Ovary (tissue), 9 donors: ENCODE data around the gene DCTN3. TPM values are rescaled to one million over a fixed set of nuclear protein-coding genes. Genes with fewer than 3 reads are reported as not detected.
A peak's percentile ranks its signal among the peaks of the same experiment; 100 is the strongest.

Experiments used
- DNase-seq, 5 donors: peaks; one replicate each; pipeline ENCODE4 v3.0.0-alpha.2; 2019 to 2020
- H3K27ac ChIP-seq, 2 donors: fragments of 200-600 bp; one replicate each; pipeline versions ENCODE4 v1.5.1 to v1.8.0; 2019 to 2022
- H3K27me3 ChIP-seq: fragments of 200-600 bp; one replicate; pipeline ENCODE4 v1.8.0; 2022
- H3K36me3 ChIP-seq: fragments of 200-600 bp; sonication (generic); one replicate; pipeline ENCODE4 v1.5.1; 2019
- H3K4me1 ChIP-seq: one replicate; pipeline ENCODE4 v1.8.1; 2013; ENCODE audit warnings: mild to moderate bottlenecking, moderate library complexity; ENCODE audit not compliant: insufficient read depth
- H3K4me3 ChIP-seq: fragments of 200-600 bp; sonication (generic); one replicate; pipeline ENCODE4 v1.5.1; 2017
- H3K9me3 ChIP-seq, 2 donors: fragments of 200-600 bp in 1 of 2; sonication (generic) in 1 of 2; one replicate each; pipeline versions ENCODE4 v1.5.1 to v1.8.1; 2013 to 2019; ENCODE audit warnings: mild to moderate bottlenecking in 1 of 2, moderate library complexity in 1 of 2
- CTCF ChIP-seq, 3 donors: fragments of 450-650 bp in 2 of 3; fragments of 200-600 bp in 1 of 3; IDR thresholded peaks; one replicate each; pipeline versions ENCODE4 v1.5.1 to v1.8.0; 2016 to 2022; ENCODE audit warnings: antibody characterized with exemption in 3 of 3, mild to moderate bottlenecking in 1 of 3
- EP300 ChIP-seq: sonication (generic); formaldehyde crosslinking; IDR thresholded peaks from one replicate; pipeline ENCODE4 v1.6.1; 2017; ENCODE audit warnings: antibody characterized with exemption
- POLR2A ChIP-seq: fragments of 450-650 bp; IDR thresholded peaks from one replicate; pipeline ENCODE4 v1.6.1; 2017; ENCODE audit warnings: antibody characterized with exemption, mild to moderate bottlenecking, moderate library complexity
- WGBS, 3 donors: extraction: QIAGEN DNeasy Blood & Tissue Kit in 1 of 3; methylation state at CpG; one replicate each; pipeline versions ENCODE4 v1.1.5 to v1.1.7; 2013 to 2017; 5-methylcytosine and 5-hydroxymethylcytosine counted together
- intact Hi-C, 4 donors: fragments of 100-400 bp; cut with DNase I; formaldehyde crosslinking; loops; one replicate each; pipeline versions ENCODE4 v1.11.0 to v1.15.1; 2022 to 2023
- polyA plus RNA-seq, 2 donors: library from polyadenylated mRNA; stranded (reverse); fragments of 200-250 nt in 1 of 2; fragments of 350-450 nt in 1 of 2; fragmentation: Illumina TruSeq in 1 of 2; extraction: RNeasy Lipid Tissue Mini Kit (QIAGEN cat#74804) in 1 of 2; gene quantifications; one replicate each; pipeline ENCODE4 v1.2.3, GENCODE V29; 2013 to 2014
- total RNA-seq, 7 donors: library from RNA; depleted of rRNA in 2 of 7; stranded (reverse); fragments of >200 nt in 2 of 7; fragmentation: NEBNext Ultra II Directional in 3 of 7; extraction: Animal tissue kit (Norgen Biotek cat#: 25700) in 3 of 7; gene quantifications; one replicate each; pipeline versions ENCODE4 v1.1.0 to v1.2.4, GENCODE V29; 2016 to 2023
- donor health status: DM: no; HTN: no; CAD: no; lungs with moderate emphysema.
- donor health status: DM: no; HTN: no; CAD: no.
- donor health status: Bipolar disorder and iron deficiency.
- donor health status: DM: yes; HTN: yes; CAD: no.
- donor health status: DM: no; HTN: no; CAD: no.
- donor health status: DM: yes; HTN: yes; CAD: no.

DCTN3 gene
- total and polyA plus RNA-seq, 9 donors, result 56.4 to 106 (median 95.3) TPM

- no peak for TF ChIP-seq POLR2A
- TF ChIP-seq EP300, result no peak
- intact Hi-C loops, result no loop called here
- Histone ChIP-seq H3K4me1 (peaks cover 10% of the 10 kb centered on the region), H3K27ac (no peak overlapping the region), H3K36me3 (no peaks in the 10 kb centered on the region), H3K27me3 (no peaks in the 10 kb centered on the region), H3K4me3 (no peak overlapping the region), H3K9me3 (no peaks in the 10 kb centered on the region)
- peak; percentile 43 to 74 (median 59) for DNase-seq
- WGBS, 3 donors, result 29 to 37% (median 36%) methylated on average over 14 of the region's 14 CpGs
Observed at GRCh38 chr9:34576597-34577399, 43.5 kb downstream of the DCTN3 start.

- H3K27me3 ChIP-seq, result no peaks in the 10 kb centered on the region
Observed at GRCh38 chr9:34575862-34576596, 44.3 kb downstream of the DCTN3 start.

GRCh38 chr9:34575241-34575640 lies 45.1 kb downstream of the DCTN3 start:
- TF ChIP-seq CTCF (IDR thresholded peaks at IDR 0.05), result no peak
- no peak for TF ChIP-seq POLR2A
- TF ChIP-seq EP300, result no peak
- H3K27ac ChIP-seq, result no peak overlapping the region
- no peak for DNase-seq
- no peaks in the 10 kb centered on the region for H3K27me3 ChIP-seq
- H3K4me3 ChIP-seq, result no peak overlapping the region
- H3K9me3 ChIP-seq, result no peaks in the 10 kb centered on the region
- no peaks in the 10 kb centered on the region for H3K36me3 ChIP-seq
- WGBS, 3 donors, result 65 to 70% (median 67%) methylated on average over 8 of the region's 8 CpGs
- intact Hi-C loops, result no loop called here
- H3K4me1 ChIP-seq, result peaks cover 10% of the 10 kb centered on the region

More at GRCh38 chr9:34575862-34576596, 44.3 kb downstream of the DCTN3 start:
- no peaks in the 10 kb centered on the region for H3K9me3 ChIP-seq
- H3K36me3 ChIP-seq, result no peaks in the 10 kb centered on the region
- no peak for DNase-seq
- TF ChIP-seq CTCF (IDR thresholded peaks at IDR 0.05) (no peak), EP300 (no peak), POLR2A (no peak)
- no peak overlapping the region for H3K27ac ChIP-seq
- 68 to 82% (median 75%) methylated on average over 21 of the region's 21 CpGs for WGBS, 3 donors
- no peak overlapping the region for H3K4me3 ChIP-seq
- intact Hi-C loops, result no loop called here
- peaks cover 10% of the 10 kb centered on the region for H3K4me1 ChIP-seq

GRCh38 chr9:34574571-34574970 lies 45.7 kb downstream of the DCTN3 start:
- intact Hi-C loops, result no loop called here
- Histone ChIP-seq H3K4me1 (peaks cover 10% of the 10 kb centered on the region), H3K27me3 (no peaks in the 10 kb centered on the region), H3K9me3 (no peaks in the 10 kb centered on the region), H3K27ac (no peak overlapping the region), H3K4me3 (no peak overlapping the region), H3K36me3 (no peaks in the 10 kb centered on the region)
- TF ChIP-seq CTCF (IDR thresholded peaks at IDR 0.05) (no peak), EP300 (no peak), POLR2A (no peak)
- no peak for DNase-seq
- 90 to 97% (median 93%) methylated on average over 12 of the region's 12 CpGs for WGBS, 3 donors
